Measurements from ENCODE around the gene ZNF66. TPM values are rescaled to one million over a fixed set of nuclear protein-coding genes. Genes with fewer than 3 reads are reported as not detected.
"Not testable (repeated sequence)": the region's sequence is repeated elsewhere in the genome, so short reads cannot be mapped to it uniquely, and the experiment has no call there.

Gene ZNF66
- polyA plus RNA-seq, 2 of the 4 experiments (the other 2 are of a cell fraction) = not detected

DNA sequence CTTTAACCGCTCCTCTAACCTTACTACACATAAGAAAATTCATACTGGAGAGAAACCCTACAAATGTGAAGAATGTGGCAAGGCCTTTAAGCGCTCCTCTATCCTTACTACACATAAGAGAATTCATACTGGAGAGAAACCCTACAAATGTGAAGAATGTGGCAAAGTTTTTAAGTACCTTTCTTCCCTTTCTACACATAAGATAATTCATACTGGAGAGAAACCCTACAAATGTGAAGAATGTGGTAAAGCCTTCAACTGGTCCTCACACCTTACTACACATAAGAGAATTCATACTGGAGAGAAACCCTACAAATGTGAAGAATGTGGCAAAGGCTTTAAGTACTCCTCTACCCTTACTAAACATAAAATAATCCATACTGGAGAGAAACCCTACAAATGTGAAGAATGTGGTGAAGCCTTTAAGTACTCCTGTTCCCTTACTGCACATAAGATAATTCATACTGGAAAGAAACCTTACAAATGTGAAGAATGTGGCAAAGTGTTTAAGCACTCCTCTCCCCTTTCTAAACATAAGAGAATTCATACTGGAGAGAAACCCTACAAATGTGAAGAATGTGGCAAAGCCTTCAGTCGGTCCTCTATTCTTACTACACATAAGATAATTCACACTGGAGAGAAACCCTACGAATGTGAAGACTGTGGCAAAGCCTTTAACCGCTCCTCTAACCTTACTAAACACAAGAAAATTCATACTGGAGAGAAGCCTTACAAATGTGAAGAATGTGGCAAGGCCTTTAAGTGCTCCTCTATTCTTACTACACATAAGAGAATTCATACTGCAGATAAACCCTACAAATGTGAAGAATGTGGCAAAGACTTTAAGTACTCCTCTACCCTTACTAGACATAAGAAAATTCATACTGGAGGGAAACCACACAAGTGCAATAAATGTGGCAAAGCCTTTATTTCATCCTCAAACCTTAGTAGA is 30.5 kb downstream of the ZNF66 start:
- WGBS (ENCODE audit: missing lambda C conversion rate) = 10% methylated on average over 5 of the region's 5 CpGs
- ATAC-seq; H3K4me1 ChIP-seq; DNase-seq (ENCODE audit: low read depth in 1 of 2, low spot score in 1 of 2); FAIRE-seq; H3K4me2 ChIP-seq; H3K9me3 ChIP-seq; CTCF ChIA-PET; H3K27ac ChIP-seq; POLR2A ChIA-PET; H3K4me3 ChIP-seq: not testable (repeated sequence)

DNA sequence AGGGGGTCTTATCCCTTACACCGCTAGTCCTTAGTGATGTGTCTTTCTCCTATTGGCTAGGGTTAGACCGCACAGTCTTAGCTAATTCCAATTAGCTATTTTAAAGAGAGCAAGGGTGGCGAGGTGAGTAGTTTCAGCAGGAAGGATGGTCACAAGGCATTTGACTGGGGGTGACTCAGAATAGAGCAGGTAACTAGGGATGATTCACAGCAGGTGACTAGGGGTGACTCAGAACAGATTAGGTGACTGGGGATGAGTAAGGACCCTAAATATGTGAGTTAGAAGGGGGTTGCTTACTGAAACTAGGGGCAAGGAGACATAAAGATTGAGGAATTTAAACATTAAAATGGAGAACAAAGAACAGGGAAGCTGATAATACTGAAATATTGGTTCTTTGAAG is 64.3 kb downstream of the ZNF66 start:
- CTCF ChIA-PET = no interaction called here
- Histone ChIP-seq H3K4me3 (no peak overlapping the region), H3K9me3 (no peaks in the 10 kb centered on the region), H3K27ac (no peak overlapping the region), H3K4me2 (no peak overlapping the region), H3K4me1 (no peaks in the 10 kb centered on the region)
- DNase-seq (ENCODE audit: low read depth in 1 of 2, low spot score in 1 of 2) = no peak
- ATAC-seq = no peak
- no peak for FAIRE-seq
- POLR2A ChIA-PET = no interaction called here
- WGBS (ENCODE audit: missing lambda C conversion rate) = 15% methylated on average over 3 of the region's 3 CpGs
- TF ChIP-seq GATA3 (IDR thresholded peaks at IDR 0.05; ENCODE audit: borderline replicate concordance) = no peak
- no peak for TF ChIP-seq CHD2 (IDR thresholded peaks at IDR 0.05; ENCODE audit: low read length, partially characterized antibody)
- TF ChIP-seq, protein P1, sequence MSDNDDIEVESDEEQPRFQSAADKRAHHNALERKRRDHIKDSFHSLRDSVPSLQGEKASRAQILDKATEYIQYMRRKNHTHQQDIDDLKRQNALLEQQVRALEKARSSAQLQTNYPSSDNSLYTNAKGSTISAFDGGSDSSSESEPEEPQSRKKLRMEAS (IDR thresholded peaks at IDR 0.05) = no peak
- no peak for TF ChIP-seq ESRRA (IDR thresholded peaks at IDR 0.05; ENCODE audit: borderline replicate concordance, low read length)
- TF ChIP-seq RARB (CRISPR knock-in tag; IDR thresholded peaks at IDR 0.05) = no peak

Other genes with a start within 250 kb of the ZNF66 start
- 0.05 and 0.08 TPM in 2 replicates for gene ZNF737, start 210.5 kb upstream of the ZNF66 start, polyA plus RNA-seq (2011; rRNA removed)
- 0.03 to 0.15 TPM (median 0.05 TPM) in 3 replicates for gene ZNF737, start 210.5 kb upstream of the ZNF66 start, polyA plus RNA-seq (2017; fragmentation: RNase III; extraction: RNeasy Plus Mini Kit Qiagen cat#74134 plus additional on column Dnase treatment)
- gene ZNF626, start 114.7 kb upstream of the ZNF66 start, polyA plus RNA-seq (2011; rRNA removed) = not detected in 2 replicates
- not detected in 3 replicates for gene ZNF626, start 114.7 kb upstream of the ZNF66 start, polyA plus RNA-seq (2017; fragmentation: RNase III; extraction: RNeasy Plus Mini Kit Qiagen cat#74134 plus additional on column Dnase treatment)
- gene ZNF85, start 146.9 kb downstream of the ZNF66 start, polyA plus RNA-seq (2011; rRNA removed) = 0.12 and 0.16 TPM in 2 replicates
- gene ZNF85, start 146.9 kb downstream of the ZNF66 start, polyA plus RNA-seq (2017; fragmentation: RNase III; extraction: RNeasy Plus Mini Kit Qiagen cat#74134 plus additional on column Dnase treatment) = 0.27 to 0.64 TPM (median 0.32 TPM) in 3 replicates
- 3.6 and 4.8 TPM in 2 replicates for gene ZNF430, start 244.4 kb downstream of the ZNF66 start, polyA plus RNA-seq (2011; rRNA removed)
- gene ZNF430, start 244.4 kb downstream of the ZNF66 start, polyA plus RNA-seq (2017; fragmentation: RNase III; extraction: RNeasy Plus Mini Kit Qiagen cat#74134 plus additional on column Dnase treatment) = 2.0 to 3.2 TPM (median 2.9 TPM) in 3 replicates

All from A549 (cell line).